Measurements from ENCODE around the gene HSPH1. TPM values are rescaled to one million over a fixed set of nuclear protein-coding genes. Genes with fewer than 3 reads are reported as not detected.

The HSPH1 gene
- total and polyA plus RNA-seq, 2 of the 13 experiments (the other 11 are each of a cell fraction or from before 2014, with no cell fraction given): 13.0 to 62.9 TPM

DNA sequence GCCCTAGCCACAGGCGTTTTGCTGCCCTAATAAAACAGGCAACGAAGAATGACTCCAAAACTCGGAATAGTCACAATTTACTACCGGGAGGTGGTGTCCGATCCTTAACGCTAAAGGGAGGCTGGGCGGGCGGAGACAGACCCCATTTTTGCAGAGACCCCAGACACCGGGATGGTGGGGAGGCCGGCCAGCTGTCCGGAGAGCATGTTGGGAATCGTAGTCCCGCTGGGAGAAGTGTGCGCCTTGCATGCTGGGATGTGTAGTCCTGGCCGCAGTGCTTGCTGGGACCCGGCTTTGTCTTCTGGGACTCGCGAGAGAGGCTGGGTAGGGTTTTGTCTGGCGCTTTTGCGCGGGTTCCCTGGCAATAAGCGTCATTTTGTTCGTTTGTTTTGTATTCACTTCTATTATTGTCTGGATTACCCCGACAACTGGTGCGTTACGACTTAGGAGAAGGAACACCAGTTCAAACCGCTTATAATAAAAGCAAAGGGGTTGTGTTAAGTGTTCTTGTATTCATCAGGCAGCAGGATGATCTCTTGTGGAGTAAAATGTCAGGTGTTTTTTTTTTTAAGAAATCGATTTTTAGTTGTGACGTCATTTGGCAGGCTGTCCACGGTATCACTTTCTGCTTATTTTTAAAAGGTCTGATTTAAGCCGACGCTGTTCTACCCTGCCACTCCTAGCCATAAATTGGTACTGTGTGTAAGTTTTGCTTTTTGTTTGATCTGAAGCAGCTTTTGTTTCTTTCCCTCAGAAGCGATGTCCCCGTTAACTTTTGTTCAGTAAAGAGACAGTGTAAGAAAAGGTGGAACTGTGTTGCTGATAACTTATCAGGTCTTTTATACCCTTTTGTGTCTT, 676 bp upstream of the HSPH1 start (continued):
- no peak for TF ChIP-seq CCDC6 (CRISPR knock-in tag; IDR thresholded peaks at IDR 0.05)
- no peak for TF ChIP-seq CBX5 (CRISPR knock-in tag; IDR thresholded peaks at IDR 0.05; ENCODE audit: borderline replicate concordance)
- TF ChIP-seq PAX8 (CRISPR knock-in tag; IDR thresholded peaks at IDR 0.05; ENCODE audit: borderline replicate concordance): no peak
- no peak for TF ChIP-seq ZC3H4 (CRISPR knock-in tag; IDR thresholded peaks at IDR 0.05; ENCODE audit: borderline replicate concordance)
- peak; percentile 47; the same call in 1 of the 2 replicates for TF ChIP-seq ZNF224 (CRISPR knock-in tag; IDR thresholded peaks at IDR 0.05)
- TF ChIP-seq LCORL (IDR thresholded peaks at IDR 0.05): no peak
- TF ChIP-seq LCORL (CRISPR knock-in tag; IDR thresholded peaks at IDR 0.05): 0 out of 2 replicates have a peak, but pooled peaks have one; percentile 16
- no peak for TF ChIP-seq ZNF713 (CRISPR knock-in tag; IDR thresholded peaks at IDR 0.05)
- no peak for TF ChIP-seq ZNF552 (CRISPR knock-in tag; IDR thresholded peaks at IDR 0.05; ENCODE audit: borderline replicate concordance)
- TF ChIP-seq, protein P1, sequence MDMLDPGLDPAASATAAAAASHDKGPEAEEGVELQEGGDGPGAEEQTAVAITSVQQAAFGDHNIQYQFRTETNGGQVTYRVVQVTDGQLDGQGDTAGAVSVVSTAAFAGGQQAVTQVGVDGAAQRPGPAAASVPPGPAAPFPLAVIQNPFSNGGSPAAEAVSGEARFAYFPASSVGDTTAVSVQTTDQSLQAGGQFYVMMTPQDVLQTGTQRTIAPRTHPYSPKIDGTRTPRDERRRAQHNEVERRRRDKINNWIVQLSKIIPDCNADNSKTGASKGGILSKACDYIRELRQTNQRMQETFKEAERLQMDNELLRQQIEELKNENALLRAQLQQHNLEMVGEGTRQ (IDR thresholded peaks at IDR 0.05; ENCODE audit: low read depth, low read length): no peak
- TF ChIP-seq, protein P1 (CRISPR knock-in tag; IDR thresholded peaks at IDR 0.05; ENCODE audit: borderline replicate concordance): 0 out of 2 replicates have a peak, but pooled peaks have one; percentile 52
- TF ChIP-seq, protein P2, sequence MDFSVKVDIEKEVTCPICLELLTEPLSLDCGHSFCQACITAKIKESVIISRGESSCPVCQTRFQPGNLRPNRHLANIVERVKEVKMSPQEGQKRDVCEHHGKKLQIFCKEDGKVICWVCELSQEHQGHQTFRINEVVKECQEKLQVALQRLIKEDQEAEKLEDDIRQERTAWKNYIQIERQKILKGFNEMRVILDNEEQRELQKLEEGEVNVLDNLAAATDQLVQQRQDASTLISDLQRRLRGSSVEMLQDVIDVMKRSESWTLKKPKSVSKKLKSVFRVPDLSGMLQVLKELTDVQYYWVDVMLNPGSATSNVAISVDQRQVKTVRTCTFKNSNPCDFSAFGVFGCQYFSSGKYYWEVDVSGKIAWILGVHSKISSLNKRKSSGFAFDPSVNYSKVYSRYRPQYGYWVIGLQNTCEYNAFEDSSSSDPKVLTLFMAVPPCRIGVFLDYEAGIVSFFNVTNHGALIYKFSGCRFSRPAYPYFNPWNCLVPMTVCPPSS (IDR thresholded peaks at IDR 0.05): no peak
- peak; percentile 55 for TF ChIP-seq MAX (IDR thresholded peaks at IDR 0.05)
- TF ChIP-seq ZNF232 (CRISPR knock-in tag; IDR thresholded peaks at IDR 0.05; ENCODE audit: borderline replicate concordance): no peak
- TF ChIP-seq HMGXB3 (CRISPR knock-in tag; IDR thresholded peaks at IDR 0.05; ENCODE audit: borderline replicate concordance): no peak
- no peak for TF ChIP-seq ZNF709 (CRISPR knock-in tag; IDR thresholded peaks at IDR 0.05)
- TF ChIP-seq ZNF331 (CRISPR knock-in tag; IDR thresholded peaks at IDR 0.05): no peak
- no peak; the same call in none of the 2 replicates for TF ChIP-seq ZFY (CRISPR knock-in tag; IDR thresholded peaks at IDR 0.05)
- TF ChIP-seq ZNF30 (CRISPR knock-in tag; IDR thresholded peaks at IDR 0.05): no peak
- peak; percentile 18; the same call in 1 of the 2 replicates for TF ChIP-seq GMEB2 (CRISPR knock-in tag; IDR thresholded peaks at IDR 0.05; ENCODE audit: low read depth)
- TF ChIP-seq NR2F2 (IDR thresholded peaks at IDR 0.05; ENCODE audit: borderline replicate concordance, low read depth): no peak

Measured in HepG2 (cell line).